SW 1271 (cell line): ENCODE measurements around the gene ZNF827.

Experiments
- DNase-seq, 2 experiments: peaks; one replicate each; lab custom pipeline; 2025; lab: John Stamatoyannopoulos, UW

Gene ZNF827

DNA sequence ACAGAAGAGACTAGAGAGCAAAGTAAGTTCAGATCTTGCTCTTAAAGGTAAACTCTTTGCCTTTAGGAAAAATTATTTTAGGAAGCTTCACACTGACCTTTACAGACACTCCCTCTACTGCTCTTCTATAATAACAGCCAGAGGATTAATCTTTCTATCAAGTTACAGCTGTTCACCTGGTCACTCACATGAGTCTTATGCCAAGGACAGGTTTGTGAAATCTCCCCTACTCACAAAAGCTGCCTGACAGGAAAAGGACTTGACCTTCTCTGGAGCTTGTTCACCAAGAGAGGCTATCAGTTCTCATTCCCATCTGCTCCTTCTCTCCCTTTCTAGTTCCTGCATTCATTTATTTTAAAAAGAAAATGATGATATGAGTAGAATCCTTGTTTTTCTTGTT lies 141.3 kb downstream of the ZNF827 start:
- no peak for DNase-seq

GRCh38 chr4:145796346-145796745 lies 142.3 kb downstream of the ZNF827 start:
- no peak for DNase-seq

- DNase-seq: no peak
Observed at GRCh38 chr4:145795521-145795920, 143.1 kb downstream of the ZNF827 start.

- no peak for DNase-seq
Observed at GRCh38 chr4:145792429-145792828, 146.2 kb downstream of the ZNF827 start.

DNA sequence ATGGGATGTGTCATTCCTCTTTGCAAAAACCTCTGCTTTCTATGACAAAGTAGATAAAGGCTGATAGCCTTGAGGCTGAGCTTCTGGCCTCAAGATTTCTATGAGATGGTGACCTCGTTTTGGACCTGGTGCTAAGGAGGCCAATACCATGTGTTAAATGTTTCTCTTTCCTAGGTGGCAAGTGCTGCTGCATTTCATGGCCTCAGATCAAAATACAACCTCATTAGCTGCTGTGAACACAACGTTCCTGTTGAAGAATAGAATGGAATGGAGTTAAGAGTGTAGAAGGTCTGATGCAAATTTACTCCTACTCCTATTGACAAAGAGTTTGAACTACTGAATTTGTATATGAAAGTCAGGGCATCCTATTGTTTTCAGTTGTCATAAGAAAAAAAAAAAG lies 146.6 kb downstream of the ZNF827 start:
- no peak for DNase-seq

DNA sequence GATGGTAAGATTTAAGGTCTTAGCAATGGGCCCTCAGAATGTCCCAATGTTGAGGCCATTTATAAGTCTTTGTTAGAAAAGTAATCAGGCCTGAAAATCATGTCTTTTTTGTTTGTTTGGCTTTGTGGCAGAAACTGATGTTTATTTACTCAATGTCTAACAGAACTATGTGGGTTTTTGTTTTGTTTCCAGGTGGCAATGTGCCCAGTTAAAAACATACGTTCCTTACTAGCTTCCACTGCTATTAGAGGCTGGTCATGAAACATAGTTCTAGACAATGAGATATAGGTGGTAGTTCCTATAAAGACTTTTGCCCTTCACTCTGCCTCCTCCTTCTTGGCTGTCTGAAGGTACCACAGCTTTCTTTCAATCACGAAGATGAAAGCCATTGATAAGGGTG lies 149.9 kb downstream of the ZNF827 start:
- DNase-seq: no peak

DNA sequence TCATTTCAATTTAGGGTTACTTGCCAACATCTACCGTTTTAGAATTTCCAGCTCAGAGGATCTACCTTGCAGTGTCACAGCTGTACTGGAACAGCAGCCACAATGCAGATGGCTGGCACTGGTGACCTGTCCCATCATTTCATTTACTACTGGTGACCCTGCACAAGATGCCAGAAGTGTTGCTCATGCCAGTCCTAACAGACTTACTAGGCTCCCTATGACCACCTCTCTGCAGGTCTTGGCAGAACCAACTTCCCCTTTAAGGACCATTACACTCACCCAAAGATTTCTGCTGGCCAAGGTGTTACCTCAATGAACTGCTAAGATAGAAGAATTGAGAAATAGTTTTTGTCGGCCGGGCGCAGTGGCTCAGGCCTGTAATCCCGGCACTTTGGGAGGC lies 151.8 kb downstream of the ZNF827 start:
- DNase-seq: no peak

- no peak for DNase-seq
Observed at GRCh38 chr4:145786261-145786660, 152.4 kb downstream of the ZNF827 start.

GRCh38 chr4:145785391-145786008 lies 153.1 kb downstream of the ZNF827 start:
- no peak for DNase-seq

DNA sequence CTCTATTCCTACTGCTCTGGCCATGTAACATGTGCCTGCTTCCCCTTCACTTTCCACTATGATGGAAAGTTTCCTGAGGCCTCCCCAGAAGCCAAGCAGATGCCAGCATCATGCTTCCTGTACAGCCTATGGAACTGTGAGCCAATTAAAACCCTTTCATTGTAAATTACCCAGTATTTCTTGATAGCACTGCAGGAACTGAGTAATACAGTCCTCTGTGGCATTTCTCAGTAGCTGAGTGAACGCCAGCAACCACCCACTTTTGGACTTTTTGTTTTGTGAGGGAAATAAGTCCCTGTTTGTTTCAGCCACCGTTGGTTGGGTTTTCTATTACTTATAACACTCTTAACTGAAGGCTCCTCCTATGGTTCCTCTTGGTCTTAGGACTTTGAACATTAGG lies 154.6 kb downstream of the ZNF827 start:
- no peak for DNase-seq

DNA sequence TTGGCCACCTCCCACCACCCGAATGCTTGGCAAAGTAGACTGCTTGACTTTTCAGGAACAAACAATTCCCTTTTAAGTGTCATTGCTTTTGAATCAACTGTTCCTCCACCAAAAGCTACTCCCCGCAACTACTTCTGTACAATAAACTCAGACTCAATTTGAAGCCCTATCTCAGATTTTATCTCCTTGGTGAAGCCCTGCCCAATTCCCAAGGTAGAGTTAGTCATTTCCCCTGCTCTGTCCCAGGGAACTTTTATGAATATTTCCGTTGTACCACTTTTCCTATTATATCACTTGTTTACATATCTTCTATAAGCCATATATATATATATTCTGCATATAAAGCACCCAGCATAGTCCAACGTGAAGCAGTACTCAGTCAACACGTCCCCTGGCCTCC lies 155.9 kb downstream of the ZNF827 start:
- DNase-seq: no peak

GRCh38 chr4:145781351-145781750 lies 157.3 kb downstream of the ZNF827 start:
- DNase-seq: no peak

DNA sequence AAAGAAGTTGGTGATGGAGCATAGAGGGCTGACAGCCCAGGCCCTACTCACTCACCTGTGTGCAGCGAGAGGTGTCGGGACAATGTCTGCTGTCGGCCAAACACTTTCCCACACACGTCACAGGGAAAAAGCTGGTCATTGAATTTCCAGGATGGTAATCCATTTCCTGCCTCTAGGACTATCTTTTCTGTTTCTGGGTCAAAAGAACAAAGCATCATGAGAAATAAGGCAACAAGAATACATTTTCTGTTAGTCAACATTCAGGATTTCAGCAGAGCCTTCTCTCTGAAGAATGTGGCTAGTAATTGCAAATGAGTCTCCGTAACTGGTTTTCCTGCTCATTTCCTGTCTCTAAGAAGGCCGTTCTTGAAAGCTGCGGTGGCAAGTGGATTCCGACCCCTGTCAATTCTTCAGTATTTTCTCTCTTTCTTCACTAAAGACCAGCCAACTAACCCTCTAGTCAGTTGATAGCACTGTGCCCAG lies 159.3 kb downstream of the ZNF827 start:
- DNase-seq: no peak

GRCh38 chr4:145776208-145776607 lies 162.4 kb downstream of the ZNF827 start:
- no peak for DNase-seq

GRCh38 chr4:145775406-145775805 lies 163.2 kb downstream of the ZNF827 start:
- DNase-seq: no peak

DNA sequence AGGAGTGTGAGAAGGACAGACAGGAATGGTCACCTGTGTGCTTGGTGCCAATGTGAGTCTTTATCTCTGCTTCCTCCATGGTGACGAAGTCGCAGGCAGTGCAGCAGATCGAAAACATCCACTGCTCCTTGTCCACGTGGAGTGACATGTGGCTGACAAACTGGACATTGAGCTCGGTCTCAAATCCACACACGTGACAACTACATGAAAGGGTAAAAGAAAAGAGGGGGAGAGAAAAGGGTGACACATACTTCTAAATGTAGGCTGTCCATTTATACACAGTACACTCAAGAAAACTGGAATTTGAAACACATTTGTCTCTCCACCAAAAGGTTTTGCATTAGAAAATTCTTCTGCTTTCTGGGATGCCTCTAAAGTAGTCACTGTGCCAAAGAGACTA lies 164.2 kb downstream of the ZNF827 start:
- no peak for DNase-seq

GRCh38 chr4:145773581-145774234 lies 164.9 kb downstream of the ZNF827 start:
- DNase-seq: no peak

GRCh38 chr4:145772347-145772746 lies 166.3 kb downstream of the ZNF827 start:
- DNase-seq: no peak

DNA sequence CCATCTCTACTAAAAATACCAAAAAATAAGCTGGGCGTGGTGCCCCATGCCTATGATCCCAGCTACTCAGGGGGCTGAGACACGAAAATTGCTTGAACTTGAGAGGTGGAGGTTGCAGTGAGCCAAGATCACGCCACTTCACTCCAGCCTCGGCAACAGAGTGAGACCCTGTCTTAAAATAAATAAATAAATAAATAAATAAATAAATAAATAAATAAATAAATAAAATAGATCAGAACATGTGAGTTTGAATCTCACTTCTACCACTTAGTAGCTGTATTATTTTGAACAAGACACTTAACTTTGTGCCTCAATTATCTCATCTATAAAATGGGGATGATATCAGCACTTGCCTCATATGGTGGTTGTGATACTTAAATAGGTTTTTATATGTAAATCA lies 168.5 kb downstream of the ZNF827 start:
- DNase-seq: no peak

GRCh38 chr4:145769450-145770037 lies 169.1 kb downstream of the ZNF827 start:
- DNase-seq: no peak

GRCh38 chr4:145766273-145766672 lies 172.3 kb downstream of the ZNF827 start:
- no peak for DNase-seq

DNA sequence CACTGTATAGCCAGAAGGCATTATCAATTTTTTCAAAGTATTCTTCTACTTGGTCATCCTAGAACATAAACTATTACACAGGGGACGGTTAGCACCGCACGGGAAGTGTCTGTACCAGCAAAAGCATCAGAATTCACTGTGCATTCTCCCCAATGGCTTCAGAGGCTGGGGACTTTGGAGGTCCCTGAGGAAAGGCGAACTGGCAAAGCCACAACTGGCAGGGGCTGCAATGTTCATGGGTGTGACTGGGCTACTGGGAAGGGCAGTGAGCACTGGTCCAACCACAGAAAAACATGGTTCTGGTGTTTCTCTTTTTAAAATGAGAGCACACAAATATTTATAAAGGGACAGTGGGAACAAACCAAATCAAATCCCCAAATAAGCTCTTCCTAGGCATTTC lies 175.2 kb downstream of the ZNF827 start:
- no peak for DNase-seq

DNA sequence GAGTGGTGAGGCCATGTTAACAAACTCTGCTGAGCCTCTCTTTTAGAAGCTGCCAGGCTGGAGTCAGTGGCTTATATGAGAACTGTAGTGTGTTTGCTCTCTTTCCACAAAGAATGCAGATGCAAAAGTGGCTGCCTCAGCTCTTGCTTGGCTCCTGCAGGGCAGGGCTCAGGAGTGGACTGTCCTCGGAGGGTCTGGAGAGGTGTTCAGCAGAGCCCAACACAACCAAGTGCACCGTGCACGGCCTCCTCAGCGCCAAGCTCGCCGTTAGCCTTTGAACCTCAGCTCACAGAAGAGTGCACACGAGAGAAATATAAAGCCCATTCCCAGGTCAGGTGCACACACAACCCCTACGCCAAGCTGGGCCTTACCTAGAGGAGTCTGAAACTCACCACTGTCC lies 175.9 kb downstream of the ZNF827 start:
- DNase-seq: no peak
